Activated gamma-delta T cell (primary cell): ENCODE results near the gene WDFY2.

Source experiments
- DNase-seq: peaks from one replicate; lab custom pipeline; 2025; lab: John Stamatoyannopoulos, UW

The WDFY2 gene

DNA sequence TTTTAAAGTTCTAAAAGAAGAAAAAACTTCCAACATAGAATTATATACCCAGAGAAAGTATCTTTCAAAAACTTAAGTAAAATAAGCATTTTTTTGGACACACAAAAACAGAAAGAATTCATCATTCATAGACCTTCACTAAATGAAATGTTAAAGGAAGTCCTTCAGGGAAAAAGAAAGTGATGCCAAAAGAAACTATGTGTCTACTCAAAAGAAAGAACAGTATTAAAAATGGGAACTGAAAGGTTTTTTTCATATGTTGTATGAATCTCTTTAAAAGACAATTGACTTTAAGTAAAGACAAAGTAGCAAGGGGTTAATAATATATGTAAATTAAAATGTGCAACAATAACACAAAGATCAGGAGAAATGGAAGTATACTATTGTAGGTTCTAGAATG lies 123.2 kb downstream of the WDFY2 start:
- DNase-seq = no peak

- no peak for DNase-seq
Measured at GRCh38 chr13:51713807-51714206, 129.5 kb downstream of the WDFY2 start.

DNA sequence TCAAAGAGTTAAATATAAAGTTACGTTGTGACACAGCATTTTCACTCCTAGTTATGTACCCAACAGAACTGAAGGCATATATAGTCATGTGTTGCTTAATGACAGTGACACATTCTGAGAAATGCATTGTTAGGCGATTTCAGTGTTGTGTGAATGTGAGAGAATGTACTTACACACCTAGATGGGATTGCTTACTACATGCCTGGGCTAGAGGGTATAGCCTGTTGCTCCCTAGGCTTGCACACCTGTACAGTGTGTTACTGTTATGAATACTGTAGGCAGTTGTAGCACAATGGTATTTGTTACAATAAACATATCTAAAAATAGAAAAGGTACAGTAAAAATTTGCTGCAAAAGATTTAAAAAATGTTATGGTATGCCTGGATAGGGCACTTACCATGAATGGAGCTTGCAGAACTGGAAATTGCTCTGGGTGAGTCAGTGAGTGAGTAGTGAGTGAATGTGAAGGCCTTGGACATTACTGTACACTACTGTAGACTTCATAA lies 130.5 kb downstream of the WDFY2 start:
- no peak for DNase-seq

DNA sequence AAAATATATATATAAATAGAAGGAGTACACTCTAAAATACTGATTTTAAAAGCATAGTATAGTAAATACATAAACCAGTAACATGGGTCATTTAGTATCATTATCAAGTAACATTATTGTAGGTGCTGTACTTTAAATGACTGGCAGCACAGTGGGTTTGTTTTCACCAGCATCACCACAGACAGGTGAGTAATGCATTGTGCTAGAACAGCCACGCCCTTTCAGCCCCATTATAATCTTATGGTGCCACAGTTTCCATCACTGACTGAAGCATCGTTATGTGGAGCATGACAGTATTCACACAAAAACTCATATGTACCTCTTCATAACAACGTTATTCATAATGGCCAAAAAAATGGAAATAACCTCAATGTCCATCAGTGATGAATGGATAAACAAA lies 131.4 kb downstream of the WDFY2 start:
- no peak for DNase-seq

DNA sequence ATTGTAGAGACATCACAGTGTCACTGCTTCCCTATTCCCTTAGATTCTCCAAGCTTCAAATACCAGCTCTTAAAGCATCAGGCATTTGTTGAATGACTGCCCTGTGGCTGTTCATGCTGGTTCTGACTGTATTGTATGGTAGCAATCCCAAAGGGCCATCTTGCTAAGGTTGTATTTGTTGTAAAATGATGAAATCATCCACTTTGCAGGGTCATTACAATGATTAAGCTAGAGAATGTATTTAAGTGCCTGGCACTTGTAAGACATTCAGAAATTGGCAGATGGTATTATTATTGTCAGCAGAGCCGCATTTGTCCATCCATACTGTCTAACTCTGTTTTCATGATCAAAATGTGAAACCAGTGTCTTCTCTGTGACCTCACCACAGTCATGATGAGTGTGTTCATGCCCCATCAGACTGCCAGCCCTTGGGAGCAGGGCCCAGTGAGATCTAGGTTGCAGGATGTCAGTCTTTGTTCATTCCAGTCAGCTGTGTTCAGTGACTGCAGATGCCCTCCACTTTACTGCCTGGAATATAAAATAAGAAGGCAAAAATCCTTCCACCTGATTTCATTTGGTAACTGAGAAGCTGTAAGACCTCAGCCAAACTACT lies 133.6 kb downstream of the WDFY2 start:
- DNase-seq = no peak

DNA sequence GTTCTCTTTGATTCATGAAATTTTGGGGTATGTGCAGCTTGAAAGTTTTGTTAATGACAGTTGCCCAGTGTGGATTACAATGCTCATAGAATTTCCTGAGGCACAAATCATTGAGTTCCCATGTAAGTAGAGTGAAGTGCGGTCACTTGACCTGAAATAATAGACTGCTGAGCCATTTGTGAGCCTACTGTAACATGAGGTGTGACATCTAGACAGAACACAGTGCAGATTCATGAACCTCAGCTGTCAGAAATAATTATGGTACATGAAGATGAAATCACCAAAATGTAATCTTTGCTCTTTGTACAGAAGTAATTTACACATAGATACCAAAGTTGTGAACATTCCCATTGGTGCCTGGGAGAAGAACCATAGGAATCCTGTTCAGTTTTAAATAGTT lies 135.1 kb downstream of the WDFY2 start:
- DNase-seq = no peak

- DNase-seq = no peak
Measured at GRCh38 chr13:51721496-51721895, 137.2 kb downstream of the WDFY2 start.

DNA sequence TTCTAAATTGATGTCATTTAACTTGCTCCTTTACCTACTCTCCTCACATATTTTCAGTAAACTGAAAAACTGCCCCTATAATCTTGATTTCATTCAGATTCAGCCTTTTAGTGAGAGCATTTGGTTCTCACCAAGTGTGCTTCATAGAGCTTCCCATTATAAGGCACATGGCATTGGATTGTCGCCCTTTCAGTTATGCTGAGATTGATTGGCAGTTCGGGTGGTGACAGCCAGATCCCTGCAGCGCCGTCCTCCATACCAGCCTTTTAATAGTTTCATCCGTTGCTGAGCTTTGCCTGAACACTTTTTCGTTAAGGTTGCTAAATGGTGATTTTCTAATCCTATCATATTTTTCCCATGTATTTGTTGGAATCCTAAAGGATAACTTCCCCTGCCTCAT lies 139.3 kb downstream of the WDFY2 start:
- no peak for DNase-seq

DNA sequence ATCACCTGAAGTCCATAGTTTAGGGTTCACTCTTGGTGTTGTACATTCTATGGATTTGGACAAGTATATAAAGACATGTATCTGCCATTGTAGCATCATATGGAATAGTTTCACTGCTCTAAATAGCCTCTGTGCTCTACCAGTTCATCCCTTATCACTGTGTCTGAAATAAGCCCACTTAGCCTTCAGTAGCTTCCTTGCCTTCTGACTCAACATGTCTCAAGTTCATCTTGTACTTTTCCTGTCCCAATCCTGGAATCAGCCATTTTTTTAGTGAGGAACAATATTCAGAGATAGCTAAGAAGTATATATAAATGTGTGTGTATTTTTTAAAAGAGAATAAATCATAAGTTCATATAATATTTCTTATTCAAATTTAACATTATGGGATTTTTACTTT lies 140.5 kb downstream of the WDFY2 start:
- no peak for DNase-seq

- DNase-seq = no peak
Measured at GRCh38 chr13:51726446-51727193, 142.4 kb downstream of the WDFY2 start.

DNA sequence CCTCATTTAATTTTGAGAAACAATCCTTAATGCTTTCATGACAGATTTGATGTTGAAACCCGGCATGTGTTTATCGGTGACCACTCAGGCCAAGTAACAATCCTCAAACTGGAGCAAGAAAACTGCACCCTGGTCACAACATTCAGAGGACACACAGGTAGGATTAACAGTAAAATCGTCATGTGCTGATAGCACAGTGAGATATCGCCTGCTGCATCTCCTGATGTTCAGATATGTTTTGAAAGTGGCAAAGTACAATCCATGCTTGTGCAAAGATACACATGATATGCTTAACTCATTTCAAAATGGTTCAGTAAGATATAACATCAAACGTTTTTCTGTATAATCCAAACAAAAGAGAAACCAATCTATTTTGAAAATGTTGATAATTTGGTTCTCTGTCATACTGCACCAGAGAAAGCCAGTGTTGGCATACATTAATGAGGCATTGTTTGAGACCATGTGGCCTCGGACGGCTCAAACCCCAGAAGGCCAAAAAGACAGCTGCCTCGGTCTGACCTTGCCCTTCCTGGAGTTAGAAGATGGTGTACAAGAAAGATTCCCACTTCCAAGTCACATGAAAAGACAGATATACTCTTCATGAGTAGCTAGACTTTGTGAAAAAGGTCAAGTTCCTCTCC lies 143.5 kb downstream of the WDFY2 start:
- no peak for DNase-seq

GRCh38 chr13:51728275-51728673 lies 144.0 kb downstream of the WDFY2 start:
- no peak for DNase-seq

- no peak for DNase-seq
Measured at GRCh38 chr13:51728972-51729371, 144.7 kb downstream of the WDFY2 start.

GRCh38 chr13:51729866-51730553 lies 145.7 kb downstream of the WDFY2 start:
- no peak for DNase-seq

DNA sequence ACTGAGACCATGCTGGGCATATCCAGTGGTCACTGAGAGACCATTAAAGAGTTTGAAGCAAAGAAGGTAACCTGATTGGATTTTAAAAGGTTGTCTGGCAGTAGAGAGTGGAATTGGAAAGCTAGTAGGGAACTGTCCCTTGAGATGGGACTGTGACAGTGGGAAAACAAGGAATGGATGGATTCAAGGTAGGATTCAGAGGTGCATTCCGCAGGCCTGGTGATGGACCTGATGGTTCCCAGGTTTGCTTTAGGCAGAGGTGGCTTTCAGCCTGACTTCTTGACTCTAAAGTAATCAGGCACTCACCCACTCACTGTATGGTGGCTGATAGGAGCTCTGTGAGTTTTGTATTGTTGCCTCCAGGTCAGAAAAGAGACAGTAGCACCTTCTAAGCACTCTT lies 146.7 kb downstream of the WDFY2 start:
- no peak for DNase-seq

GRCh38 chr13:51731759-51732158 lies 147.5 kb downstream of the WDFY2 start:
- DNase-seq = no peak

GRCh38 chr13:51733374-51734298 lies 149.4 kb downstream of the WDFY2 start:
- DNase-seq = no peak

GRCh38 chr13:51734786-51735185 lies 150.5 kb downstream of the WDFY2 start:
- no peak for DNase-seq

DNA sequence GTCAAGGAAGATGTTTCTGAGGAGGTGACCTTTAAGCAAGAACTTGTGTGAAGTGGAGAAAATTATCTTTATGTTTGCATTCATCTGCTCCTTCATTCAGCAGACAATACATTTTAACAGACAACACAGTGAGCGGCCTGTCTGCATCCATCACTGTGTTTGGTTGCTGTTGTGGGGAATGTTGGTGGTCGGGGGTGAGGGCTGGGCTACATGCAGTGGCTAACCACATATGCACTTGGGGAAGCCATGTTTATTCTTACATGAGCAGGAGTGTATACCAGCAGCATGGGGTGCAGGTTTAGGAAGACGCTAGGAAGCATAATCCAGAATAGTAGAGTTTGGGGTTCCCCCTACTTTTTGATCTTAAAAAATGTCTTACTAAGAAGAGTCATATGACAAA lies 153.3 kb downstream of the WDFY2 start:
- DNase-seq = no peak

DNA sequence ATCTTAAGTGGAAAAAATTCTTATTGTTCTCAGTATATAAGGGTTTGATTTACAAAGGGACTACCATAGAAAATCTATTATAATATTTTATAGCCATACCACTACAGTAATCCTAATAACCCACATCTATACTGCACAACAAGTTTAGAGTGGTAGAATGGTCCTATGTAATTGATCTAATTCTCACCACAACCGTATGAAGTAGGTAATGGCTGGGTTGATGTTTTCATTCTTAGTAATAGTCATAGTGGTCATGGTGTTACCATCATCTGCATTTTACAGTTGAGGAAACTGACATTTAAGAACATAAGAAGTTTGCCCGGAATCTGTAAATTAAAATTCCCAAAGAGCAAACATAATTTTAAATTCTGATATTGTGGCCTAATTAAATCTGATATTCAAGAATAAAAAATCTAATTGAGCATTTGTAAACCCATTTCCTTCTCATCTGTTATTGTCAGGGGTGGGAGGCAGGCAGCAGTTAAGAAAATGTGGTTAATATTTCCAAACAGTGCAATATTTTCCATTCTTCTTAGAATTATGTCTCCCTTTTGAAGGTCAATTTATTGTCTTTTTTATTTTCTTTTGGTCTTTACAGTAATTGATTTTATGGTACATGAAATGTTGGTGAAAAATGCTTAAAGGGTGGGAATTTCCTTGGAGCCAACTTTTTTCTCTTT lies 154.1 kb downstream of the WDFY2 start:
- no peak for DNase-seq
